ENCODE results near the gene OXTR. TPM values are rescaled to one million over a fixed set of nuclear protein-coding genes. Genes with fewer than 3 reads are reported as not detected.
"Not testable (repeated sequence)": the region's sequence is repeated elsewhere in the genome, so short reads cannot be mapped to it uniquely, and the experiment has no call there.

The OXTR gene
- total and polyA plus RNA-seq, 5 experiments from 2014 or later, result 0.18 to 0.58 TPM; not detected in 3

DNA sequence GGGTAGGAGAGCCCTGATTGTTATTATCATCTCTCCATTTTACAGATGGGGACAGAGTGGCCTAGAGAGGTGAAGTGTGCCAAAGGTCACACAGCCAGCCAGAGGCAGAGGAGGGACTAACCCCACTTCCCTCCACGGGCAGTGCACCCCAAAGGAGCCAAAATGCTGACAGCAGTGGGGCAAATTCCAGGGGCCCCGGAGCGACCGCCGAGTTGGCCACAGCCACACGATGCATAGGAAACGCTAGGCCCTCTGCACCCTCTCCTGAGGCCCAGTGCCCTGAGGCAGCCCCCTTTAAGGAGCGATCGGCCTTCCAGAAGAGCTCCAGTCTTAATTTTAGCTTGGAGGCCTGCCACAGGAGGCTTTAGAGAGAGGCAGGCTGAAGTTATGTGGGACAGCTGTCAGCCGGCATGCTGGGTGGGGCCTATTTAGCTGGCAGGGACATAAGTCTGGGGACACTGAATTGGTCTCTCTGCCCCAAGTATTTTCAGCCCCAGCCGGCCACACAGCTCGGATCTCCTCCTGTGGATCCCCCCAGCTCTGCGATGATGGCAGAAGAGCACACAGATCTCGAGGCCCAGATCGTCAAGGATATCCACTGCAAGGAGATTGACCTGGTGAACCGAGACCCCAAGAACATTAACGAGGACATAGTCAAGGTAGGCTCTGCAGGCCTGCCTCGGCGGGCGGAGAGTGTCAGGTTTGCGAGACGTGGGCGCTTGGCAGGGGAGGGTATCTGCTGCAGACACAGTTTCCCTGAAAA, 35.9 kb downstream of the OXTR start, which contains the start of gene CAV3:
Gene CAV3, plus strand, starts transcription at position 471 of the 763 bp plus-strand sequence. Its CDS starts 75 bp downstream, at position 546.
- no peak for ATAC-seq
- Mint-ChIP-seq H3K4me1 (no peaks in the 10 kb centered on the region), H3K27ac (no peak within 1 kb of the TSS), H3K4me3 (no peak within 1 kb of the TSS), H3K9me3 (peaks cover 0 to 1% (median 0%) of the 10 kb centered on the region in 9 donors), H3K36me3 (no peaks in the 10 kb centered on the region), H3K27me3 (peaks cover 2 to 36% (median 10%) of the 10 kb centered on the region in 5 donors)
- POLR2A ChIA-PET, result no interaction called here
- DNase-seq, result no peak

DNA sequence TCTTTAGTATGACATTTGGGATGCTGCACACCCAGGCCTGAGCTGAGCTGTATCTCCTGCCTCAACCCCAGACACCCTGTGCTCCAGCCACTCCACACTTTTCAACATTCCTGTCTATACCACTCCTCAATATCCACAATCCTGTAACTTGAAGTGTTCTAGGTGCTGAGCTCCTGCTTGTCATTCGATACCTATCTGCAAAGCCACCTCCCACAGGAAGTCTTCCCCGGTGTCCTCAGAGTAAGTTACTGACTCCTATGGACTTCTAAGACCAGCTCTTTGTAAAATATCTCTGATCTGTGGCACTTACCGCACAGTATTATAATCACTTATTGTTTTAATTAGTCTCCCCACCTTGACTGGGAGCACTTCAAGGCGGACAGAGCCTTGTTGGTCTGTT, 37.0 kb downstream of the OXTR start:
- ATAC-seq (no peak), DNase-seq (no peak)
- Mint-ChIP-seq H3K36me3 (no peaks in the 10 kb centered on the region), H3K4me1 (no peaks in the 10 kb centered on the region), H3K9me3 (peaks cover 0 to 1% (median 0%) of the 10 kb centered on the region in 9 donors), H3K27me3 (peaks cover 0 to 26% (median 8%) of the 10 kb centered on the region in 5 donors), H3K4me3 (no peak overlapping the region), H3K27ac (no peak overlapping the region)
- POLR2A ChIA-PET, result no interaction called here

DNA sequence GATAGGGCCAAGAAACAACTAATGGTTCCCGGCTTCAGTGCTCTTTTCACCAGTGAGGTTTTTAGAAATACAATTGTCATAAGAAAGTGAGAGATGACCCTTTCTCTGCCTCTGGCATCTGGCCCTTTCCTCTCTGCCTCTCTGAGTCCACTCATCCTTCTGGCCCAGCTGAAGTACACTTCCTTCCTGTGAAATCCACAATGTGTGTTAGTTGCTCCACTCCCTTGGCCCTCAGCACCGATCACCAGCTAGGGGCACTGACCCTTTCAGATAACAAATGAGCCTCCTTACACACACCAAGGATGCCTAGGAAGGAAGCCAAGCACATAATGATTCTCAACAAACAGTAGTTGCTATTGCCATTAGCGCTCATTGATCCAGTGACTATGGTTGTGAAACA, 38.8 kb downstream of the OXTR start:
- peaks cover 0 to 4% (median 0%) of the 10 kb centered on the region in 3 donors for H3K36me3 Mint-ChIP-seq
- POLR2A ChIA-PET, result no interaction called here
- DNase-seq (no peak), ATAC-seq (no peak)
- H3K9me3 Mint-ChIP-seq, result peaks cover 0 to 14% (median 7%) of the 10 kb centered on the region in 9 donors
- H3K4me3 Mint-ChIP-seq, result no peak overlapping the region
- H3K27me3 Mint-ChIP-seq, result peaks cover 0 to 18% (median 4%) of the 10 kb centered on the region in 5 donors
- no peaks in the 10 kb centered on the region for H3K4me1 Mint-ChIP-seq
- no peak overlapping the region for H3K27ac Mint-ChIP-seq

DNA sequence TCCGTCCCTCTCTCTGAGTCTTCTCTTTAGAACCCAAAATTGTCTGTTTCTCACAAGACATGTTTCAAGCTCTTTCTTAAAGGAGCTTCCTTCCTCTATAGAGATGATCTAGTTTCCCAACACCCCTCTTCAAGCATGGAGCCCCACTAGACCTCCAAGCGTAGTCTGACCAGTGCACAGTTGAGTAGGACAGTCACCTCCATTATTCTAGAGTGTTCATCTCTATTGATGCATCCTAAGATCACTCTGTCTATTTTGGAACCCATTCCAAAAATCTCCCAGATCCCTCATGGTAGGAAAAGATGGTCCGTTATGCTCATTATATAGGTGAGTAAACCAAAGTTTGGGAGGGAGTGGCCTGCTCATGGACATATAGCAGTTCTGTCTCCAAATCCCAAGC, 39.9 kb downstream of the OXTR start:
- Mint-ChIP-seq H3K27me3 (peaks cover 0 to 18% (median 3%) of the 10 kb centered on the region in 5 donors), H3K4me3 (no peak overlapping the region), H3K4me1 (no peaks in the 10 kb centered on the region), H3K36me3 (peaks cover 0 to 5% (median 0%) of the 10 kb centered on the region in 3 donors), H3K27ac (no peak overlapping the region), H3K9me3 (peaks cover 0 to 16% (median 7%) of the 10 kb centered on the region in 9 donors)
- ATAC-seq, result no peak
- POLR2A ChIA-PET, result no interaction called here
- no peak for DNase-seq

DNA sequence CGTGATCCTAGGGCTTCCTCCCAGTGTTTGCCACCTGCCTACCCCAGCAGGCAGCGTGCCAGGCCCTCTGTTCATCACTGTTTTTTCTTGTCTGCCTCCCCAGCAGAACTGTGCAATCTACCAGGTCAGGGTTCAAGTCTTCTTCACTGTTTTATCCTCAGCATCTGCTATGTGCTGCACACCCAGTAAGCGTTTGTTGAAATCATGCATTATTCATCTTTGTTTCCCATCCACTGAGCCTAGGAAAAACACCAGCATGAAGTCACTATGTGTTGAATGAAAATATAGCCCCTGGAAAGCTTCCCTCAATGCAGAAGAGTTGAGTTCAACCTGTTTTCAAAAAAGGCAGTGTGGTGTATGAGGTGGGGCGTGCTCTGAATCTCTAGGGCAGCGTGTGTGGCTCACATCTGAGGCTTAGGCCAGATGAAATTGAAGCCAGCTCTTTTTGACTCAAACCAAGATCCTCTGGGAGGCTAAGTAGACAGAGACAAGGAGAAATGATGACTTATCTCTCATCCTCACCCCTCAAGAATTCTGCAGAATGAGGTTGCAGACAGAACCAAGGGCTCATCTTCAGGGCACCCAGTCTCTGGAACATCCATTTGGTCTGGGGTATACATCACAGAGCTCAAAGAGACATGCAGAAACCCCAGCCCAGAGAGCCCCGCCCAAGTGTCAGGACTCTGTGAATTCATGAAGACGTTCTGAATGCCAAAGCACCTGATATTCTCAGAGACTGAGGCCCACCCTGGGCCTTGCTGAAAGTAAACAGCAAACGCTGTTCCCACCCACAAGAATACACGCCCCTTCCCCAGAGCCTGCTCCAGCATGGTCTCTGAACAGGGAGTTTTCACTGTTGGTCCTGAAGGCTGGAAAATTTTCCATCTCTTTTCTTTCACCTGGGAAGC, 41.6 kb downstream of the OXTR start:
- peaks cover 0 to 5% (median 0%) of the 10 kb centered on the region in 3 donors for H3K36me3 Mint-ChIP-seq
- no peak overlapping the region for H3K4me3 Mint-ChIP-seq
- no peaks in the 10 kb centered on the region for H3K4me1 Mint-ChIP-seq
- POLR2A ChIA-PET, result no interaction called here
- ATAC-seq, result no peak
- H3K9me3 Mint-ChIP-seq, result peaks cover 0 to 23% (median 10%) of the 10 kb centered on the region in 9 donors
- DNase-seq, result no peak
- peaks cover 0 to 18% (median 4%) of the 10 kb centered on the region in 5 donors for H3K27me3 Mint-ChIP-seq
- peak overlapping the region in 1 of 10 donors; percentile 36 for H3K27ac Mint-ChIP-seq

DNA sequence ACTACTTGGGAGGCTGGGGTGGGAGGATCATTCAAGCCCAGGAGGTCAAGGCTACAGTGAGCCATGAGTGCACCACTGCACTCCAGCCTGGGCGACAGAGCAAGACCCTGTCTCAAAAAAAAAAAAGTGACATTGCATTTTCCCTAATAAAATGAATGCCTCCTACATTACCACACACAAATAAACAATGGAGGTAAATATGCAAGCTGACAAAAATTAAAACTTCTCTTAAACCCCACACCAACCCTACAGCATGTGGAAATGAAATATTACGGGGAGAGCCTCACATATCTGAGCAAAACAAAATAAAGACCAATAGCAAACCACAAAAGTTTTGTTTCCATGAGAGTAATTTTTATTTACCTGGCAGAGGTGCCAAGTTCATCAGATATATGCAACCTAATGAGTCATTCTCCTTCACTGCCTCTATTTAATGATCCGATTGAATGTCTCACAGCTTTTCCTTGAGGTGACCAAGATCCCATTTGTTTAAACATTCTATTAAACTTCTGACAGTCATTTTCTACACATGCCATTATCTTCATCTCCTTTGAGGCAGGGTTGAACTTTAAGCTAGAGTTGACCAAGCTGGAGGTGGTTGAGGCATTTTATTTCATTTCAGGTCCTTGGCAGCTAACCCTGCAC, 45.2 kb downstream of the OXTR start:
- Mint-ChIP-seq H3K4me3 (no peak overlapping the region), H3K9me3 (peaks cover 2 to 31% (median 13%) of the 10 kb centered on the region in 9 donors), H3K36me3 (peaks cover 0 to 5% (median 0%) of the 10 kb centered on the region in 3 donors), H3K27me3 (peaks cover 0 to 15% (median 2%) of the 10 kb centered on the region in 5 donors), H3K4me1 (no peaks in the 10 kb centered on the region), H3K27ac (no peak overlapping the region)
- POLR2A ChIA-PET, result no interaction called here
- ATAC-seq (no peak), DNase-seq (no peak)

DNA sequence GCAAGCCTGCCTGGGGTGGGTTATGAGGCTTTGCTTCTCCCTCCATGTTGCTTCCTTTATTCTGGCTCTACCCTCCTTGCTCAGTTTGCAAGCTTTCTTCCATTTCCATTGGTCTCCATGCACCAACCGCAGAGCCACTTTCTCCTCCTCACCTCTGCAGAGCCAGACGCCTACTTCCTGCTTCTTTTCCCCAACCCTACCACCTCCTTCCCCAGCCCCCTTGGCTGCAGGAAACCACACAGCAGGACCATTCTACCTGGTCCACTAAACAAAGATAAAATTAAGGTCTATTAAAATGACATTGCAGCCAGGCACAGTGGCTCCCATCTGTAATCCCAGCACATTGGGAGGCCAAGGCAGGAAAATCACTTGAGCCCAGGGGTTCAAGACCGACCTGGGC, 45.8 kb downstream of the OXTR start:
- Mint-ChIP-seq H3K27me3 (peaks cover 0 to 11% (median 2%) of the 10 kb centered on the region in 5 donors), H3K4me3 (no peak overlapping the region), H3K27ac (peak overlapping the region in 1 of 10 donors; percentile 57), H3K4me1 (no peaks in the 10 kb centered on the region), H3K36me3 (peaks cover 0 to 5% (median 0%) of the 10 kb centered on the region in 3 donors), H3K9me3 (peaks cover 2 to 31% (median 13%) of the 10 kb centered on the region in 9 donors)
- DNase-seq (no peak), ATAC-seq (no peak)
- POLR2A ChIA-PET, result no interaction called here

DNA sequence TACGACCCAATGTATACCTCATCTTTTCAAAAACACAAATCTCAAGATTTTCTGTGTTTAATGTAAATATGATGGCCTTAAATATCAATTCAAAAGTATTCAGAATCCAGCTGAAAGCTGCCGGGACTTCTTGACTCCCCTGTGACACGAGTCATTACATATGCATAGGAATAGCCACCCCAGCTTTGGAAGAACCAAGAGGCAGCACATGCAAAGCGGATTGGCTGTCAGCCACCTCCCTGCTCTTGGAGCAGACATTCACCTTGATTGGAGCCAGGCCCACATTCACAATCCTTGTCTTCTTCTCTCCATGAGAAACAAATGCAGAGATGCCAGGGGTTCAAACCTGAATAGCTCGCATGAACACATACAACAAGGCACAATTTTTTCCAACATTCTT, 46.6 kb downstream of the OXTR start:
- DNase-seq, result no peak
- Mint-ChIP-seq H3K36me3 (peaks cover 0 to 5% (median 0%) of the 10 kb centered on the region in 3 donors), H3K9me3 (peaks cover 2 to 39% (median 13%) of the 10 kb centered on the region in 9 donors), H3K27ac (no peak overlapping the region), H3K4me3 (no peak overlapping the region), H3K27me3 (peaks cover 0 to 11% (median 2%) of the 10 kb centered on the region in 5 donors), H3K4me1 (no peaks in the 10 kb centered on the region)
- POLR2A ChIA-PET, result no interaction called here
- no peak for ATAC-seq

DNA sequence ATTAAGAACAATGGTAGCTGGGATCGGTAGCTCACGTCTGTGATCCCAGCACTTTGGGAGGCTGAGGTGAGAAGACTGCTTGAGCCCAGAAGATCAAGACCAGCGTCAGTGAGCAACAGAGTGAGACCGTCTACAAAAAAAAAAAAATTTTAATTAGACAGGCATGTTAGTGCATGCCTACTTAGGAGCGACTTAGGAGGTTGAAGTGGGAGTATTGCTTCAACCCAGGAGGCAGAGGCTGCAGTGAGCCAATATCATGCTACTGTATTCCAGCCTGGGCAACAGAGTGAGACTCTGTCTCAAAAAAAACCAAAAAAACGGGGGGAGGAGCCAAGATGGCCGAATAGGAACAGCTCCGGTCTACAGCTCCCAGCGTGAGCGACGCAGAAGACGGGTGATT, 53.7 kb downstream of the OXTR start:
- H3K27ac Mint-ChIP-seq, H3K4me1 Mint-ChIP-seq, H3K36me3 Mint-ChIP-seq, H3K9me3 Mint-ChIP-seq, POLR2A ChIA-PET, ATAC-seq, DNase-seq, H3K4me3 Mint-ChIP-seq: not testable (repeated sequence)
- H3K27me3 Mint-ChIP-seq, result peaks cover 1 to 21% (median 5%) of the 10 kb centered on the region in 5 donors

DNA sequence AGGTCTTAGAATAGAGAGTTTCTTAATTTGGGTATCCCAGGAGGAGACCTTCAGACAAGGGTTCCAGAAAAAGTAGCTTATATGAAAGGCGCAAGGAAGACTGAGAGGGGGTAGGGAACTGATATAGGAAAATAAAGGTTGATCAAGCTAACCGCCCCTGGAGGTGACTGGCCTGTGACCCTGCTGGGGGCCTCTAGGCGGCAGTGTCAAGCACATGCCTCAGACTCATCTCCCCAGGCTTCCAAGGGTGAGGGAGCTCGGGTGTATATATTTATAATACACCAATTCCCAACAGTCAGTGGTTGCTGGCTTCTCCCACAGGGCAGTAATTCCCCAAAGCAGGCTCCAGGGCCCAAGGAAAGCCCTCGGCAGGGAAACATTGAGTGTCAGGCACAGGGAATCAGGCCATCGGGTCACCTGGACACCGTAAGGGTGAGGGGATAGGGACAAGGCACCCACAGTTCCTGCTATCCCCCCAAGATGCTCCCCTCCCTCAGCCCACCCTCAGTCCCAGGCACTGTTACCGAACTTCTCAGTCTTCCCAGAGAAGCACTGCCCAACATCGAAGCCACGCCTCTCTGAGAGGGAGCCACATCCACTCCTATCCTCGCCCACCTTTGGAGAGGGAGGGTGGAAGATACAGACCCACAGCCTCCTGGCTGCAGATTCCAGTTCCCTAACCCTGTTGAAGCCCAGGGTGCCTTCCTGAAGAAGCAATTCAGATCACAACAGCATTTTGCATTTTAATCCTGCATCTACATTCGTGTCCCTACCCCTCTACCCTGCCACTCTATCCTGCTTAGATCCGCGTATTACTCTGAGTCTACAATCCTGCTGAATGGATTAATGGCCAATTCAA, 55.3 kb downstream of the OXTR start:
- Mint-ChIP-seq H3K27ac (no peak overlapping the region), H3K27me3 (peaks cover 1 to 24% (median 5%) of the 10 kb centered on the region in 5 donors), H3K9me3 (peaks cover 0 to 8% (median 5%) of the 10 kb centered on the region in 9 donors), H3K36me3 (peaks cover 0 to 10% (median 0%) of the 10 kb centered on the region in 3 donors), H3K4me3 (no peak overlapping the region), H3K4me1 (no peaks in the 10 kb centered on the region)
- POLR2A ChIA-PET, result no interaction called here
- ATAC-seq (no peak), DNase-seq (no peak)

DNA sequence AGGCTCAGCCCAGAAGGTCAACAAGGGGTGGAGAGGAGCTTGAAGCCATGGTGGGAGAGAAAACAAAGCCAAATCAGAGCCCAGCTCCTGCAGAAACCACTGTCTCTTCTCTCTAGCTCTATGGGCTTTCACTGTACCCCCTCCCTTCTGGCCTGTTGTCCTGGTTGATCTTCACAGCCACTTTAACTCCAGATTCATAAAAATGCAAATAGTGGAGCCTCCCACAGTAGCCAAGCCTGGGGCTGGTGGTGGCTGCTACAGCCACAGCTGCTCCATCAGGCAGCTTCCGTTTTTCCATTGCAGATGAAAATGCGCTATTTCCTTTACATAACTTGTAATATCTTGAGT, 56.5 kb downstream of the OXTR start:
- H3K36me3 Mint-ChIP-seq, result peaks cover 0 to 10% (median 0%) of the 10 kb centered on the region in 3 donors
- no peak for ATAC-seq
- H3K4me3 Mint-ChIP-seq, result peak overlapping the region in 1 of 10 donors; percentile 19

More for the DNA sequence above, 56.5 kb downstream of the OXTR start:
- no peak overlapping the region for H3K27ac Mint-ChIP-seq
- no peak for DNase-seq
- H3K27me3 Mint-ChIP-seq, result peaks cover 1 to 29% (median 5%) of the 10 kb centered on the region in 5 donors
- POLR2A ChIA-PET, result no interaction called here
- no peaks in the 10 kb centered on the region for H3K4me1 Mint-ChIP-seq
- peaks cover 0 to 9% (median 3%) of the 10 kb centered on the region in 9 donors for H3K9me3 Mint-ChIP-seq

All from naive thymus-derived CD8-positive, alpha-beta T cell (primary cell).